OCI-LY7 (cell line): ENCODE data around the gene PKD1L1.

Experiments used
- CTCF ChIP-seq: fragments of 200-600 bp; sonication (generic); conservative IDR thresholded peaks from 2 replicates; pipeline ENCODE4 v1.5.1; 2014; ENCODE audit warnings: mild to moderate bottlenecking, antibody characterized with exemption, low read length, moderate library complexity, mixed read lengths
- EZH2phosphoT487 ChIP-seq: fragments of 200-600 bp; sonication (generic); IDR thresholded peaks from 2 replicates; pipeline ENCODE4 v1.6.1; 2018; ENCODE audit warnings: low read depth, borderline replicate concordance, mild to moderate bottlenecking, mixed run types, antibody characterized with exemption, low read length, moderate library complexity, mixed read lengths

- TF ChIP-seq CTCF (no peak), EZH2phosphoT487 (no peak)
These were observed 40.2 kb downstream of the PKD1L1 start for GRCh38 chr7:47907981-47908616.
